HG03159 (cell line): ENCODE data around the gene HSPA1L.
"Not testable (repeated sequence)": the region's sequence is repeated elsewhere in the genome, so short reads cannot be mapped to it uniquely, and the experiment has no call there.

Source experiments
- ATAC-seq: cut with Tn5 transposase; IDR thresholded peaks from one replicate; pipeline ENCODE4 v1.9.1; 2021; ENCODE audit warnings: mild to moderate bottlenecking, moderate library complexity; ENCODE audit not compliant: unreplicated experiment

The HSPA1L gene

GRCh38 chr6:31815025-31815838, at the start of gene HSPA1L, which contains the start of gene HSPA1A:
HSPA1L (minus strand) TSS chr6:31815283; CDS start chr6:31811972, 3,311 bp downstream.
HSPA1A (plus strand) TSS chr6:31815543; CDS start chr6:31815757, 214 bp downstream.
- ATAC-seq, result no peak

DNA sequence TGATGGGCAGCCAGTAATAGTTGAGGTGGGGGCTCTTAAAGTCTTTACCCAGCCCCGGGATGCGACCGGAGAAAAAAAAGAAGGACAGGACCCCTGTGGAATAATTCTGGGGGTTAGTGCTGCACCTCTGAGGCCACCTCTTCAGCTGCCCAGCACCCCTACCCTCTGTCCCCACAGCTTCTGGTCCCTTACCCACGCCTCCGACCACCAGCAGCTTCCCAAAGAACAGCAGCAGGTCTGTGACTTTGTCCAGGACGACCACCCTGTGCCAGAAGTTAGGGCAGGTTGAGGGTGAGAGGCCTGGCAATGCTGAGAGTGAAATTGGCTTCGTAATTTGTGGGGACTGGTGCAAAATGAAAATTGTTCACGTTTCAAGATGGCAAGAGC, 49.7 kb upstream of the HSPA1L start:
- no peak for ATAC-seq

- ATAC-seq, result not testable (repeated sequence)
Measured at GRCh38 chr6:31864123-31864562, 49.1 kb upstream of the HSPA1L start.

GRCh38 chr6:31862344-31863235, 47.5 kb upstream of the HSPA1L start, which contains the start of gene NEU1:
NEU1 (minus strand) TSS chr6:31862821; CDS start chr6:31862776, 45 bp downstream.
- ATAC-seq, result peak; percentile 91

DNA sequence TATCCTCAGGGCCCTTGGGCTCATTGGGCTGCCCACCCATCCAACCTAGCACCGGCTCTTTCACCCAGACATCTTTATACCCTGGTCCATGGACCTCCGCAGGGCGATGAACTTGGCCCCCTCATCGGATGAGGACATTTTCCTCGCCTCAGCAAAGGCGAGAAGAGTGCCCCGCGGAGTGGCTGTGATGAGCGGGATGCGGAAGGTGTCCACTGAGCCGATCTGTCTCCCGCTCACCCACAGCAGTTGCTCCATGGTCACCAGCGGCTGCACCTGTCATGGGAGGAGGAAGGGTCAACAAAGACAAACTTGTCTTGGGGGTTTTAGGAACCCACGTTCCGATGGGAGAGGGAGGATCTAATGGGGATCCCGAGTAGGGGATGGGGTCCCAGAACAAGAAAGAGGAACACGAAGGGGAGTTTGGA, 46.8 kb upstream of the HSPA1L start:
- ATAC-seq, result no peak

DNA sequence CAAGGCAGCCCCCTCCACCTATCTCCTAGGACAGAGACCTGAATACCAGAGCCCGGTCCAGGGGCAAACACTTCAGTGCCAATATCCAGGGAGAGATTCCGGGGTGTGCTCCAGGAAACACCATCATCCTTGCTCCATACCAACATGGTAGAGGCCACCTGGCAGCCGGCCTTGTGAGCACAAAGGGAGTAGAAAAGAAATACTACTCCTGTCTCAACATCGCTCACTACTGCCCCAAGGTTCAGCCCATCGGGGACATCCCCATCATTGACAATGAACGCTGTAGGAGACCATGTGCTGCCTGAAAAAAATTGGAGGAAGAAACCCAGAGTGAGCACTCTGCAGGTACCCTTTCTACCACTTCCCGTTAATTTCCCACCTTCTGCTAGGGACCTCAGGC, 46.1 kb upstream of the HSPA1L start:
- no peak for ATAC-seq

GRCh38 chr6:31860349-31860748, 45.3 kb upstream of the HSPA1L start:
- ATAC-seq, result no peak

- no peak for ATAC-seq
Measured at GRCh38 chr6:31859923-31860322, 44.8 kb upstream of the HSPA1L start.

DNA sequence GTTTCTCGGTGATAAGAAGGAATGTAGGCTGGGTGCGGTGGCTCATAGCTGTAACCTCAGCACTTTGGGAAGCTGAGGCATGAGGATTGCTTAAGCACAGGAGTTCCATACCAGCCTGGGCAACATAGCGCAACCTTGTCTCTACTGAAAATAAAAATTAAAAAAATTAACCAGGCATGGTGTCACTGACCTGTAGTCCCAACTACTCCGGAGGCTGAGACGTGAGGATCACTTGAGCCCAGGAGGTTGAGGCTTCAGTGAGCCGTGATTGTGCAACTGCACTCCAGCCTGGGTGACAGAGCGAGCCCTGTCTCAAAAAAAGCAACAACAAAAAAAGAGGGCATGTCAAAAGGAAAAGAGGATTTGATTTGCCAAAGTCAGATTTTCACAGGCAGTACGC, 43.6 kb upstream of the HSPA1L start:
- ATAC-seq, result no peak

DNA sequence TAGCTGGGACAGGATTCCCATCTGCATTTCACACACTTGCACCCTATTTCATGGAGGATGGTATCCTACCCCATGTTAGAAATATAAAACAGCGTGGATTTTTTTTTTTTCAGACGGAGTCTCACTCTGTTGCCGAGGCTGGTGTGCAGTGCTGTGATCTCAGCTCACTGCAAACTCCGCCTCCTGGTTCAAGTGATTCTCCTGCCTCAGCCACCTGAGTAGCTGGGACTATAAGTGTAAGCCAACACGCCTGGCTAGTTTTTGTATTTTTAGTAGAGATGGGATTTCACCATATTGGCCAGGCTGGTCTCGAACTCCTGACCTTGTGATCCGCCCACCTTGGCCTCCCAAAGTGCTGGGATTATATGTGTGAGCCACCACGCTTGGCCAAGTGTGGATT, 42.7 kb upstream of the HSPA1L start:
- ATAC-seq, result not testable (repeated sequence)

DNA sequence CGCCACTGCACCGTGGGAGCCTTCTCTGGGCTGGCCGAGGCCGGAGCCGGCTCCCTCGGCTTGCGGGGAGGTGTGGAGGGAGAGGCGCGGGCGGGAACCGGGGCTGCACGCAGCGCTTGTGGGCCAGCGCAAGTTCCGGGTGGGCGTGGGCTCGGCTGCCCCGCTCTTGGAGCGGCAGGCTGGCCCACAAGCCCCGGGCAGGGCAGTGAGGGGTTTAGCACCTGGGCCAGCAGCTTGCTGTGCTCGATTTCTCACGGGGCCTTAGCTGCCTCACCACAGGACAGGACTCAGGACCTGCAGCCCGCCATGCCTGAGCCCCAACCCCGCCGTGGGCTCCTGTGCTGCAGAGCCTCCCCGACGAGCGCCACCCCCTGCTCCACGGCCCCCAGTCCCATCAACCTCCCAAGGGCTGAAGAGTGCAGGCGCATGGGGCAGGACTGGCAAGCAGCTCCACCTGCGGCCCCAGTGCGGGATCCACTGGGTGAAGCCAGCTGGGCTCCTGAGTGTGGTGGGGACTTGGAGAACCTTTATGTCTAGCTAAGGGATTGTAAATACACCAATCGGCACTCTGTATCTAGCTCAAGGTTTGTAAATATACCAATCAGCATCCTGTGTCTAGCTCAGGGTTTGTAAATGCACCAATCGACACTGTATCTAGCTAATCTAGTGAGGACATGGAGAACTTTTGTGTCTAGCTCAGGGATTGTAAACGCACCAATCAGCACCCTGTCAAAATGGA, 37.1 kb upstream of the HSPA1L start:
- not testable (repeated sequence) for ATAC-seq

- no peak for ATAC-seq
Measured at GRCh38 chr6:31851485-31851832, 36.4 kb upstream of the HSPA1L start.

GRCh38 chr6:31850765-31851484, 35.8 kb upstream of the HSPA1L start:
- no peak for ATAC-seq

DNA sequence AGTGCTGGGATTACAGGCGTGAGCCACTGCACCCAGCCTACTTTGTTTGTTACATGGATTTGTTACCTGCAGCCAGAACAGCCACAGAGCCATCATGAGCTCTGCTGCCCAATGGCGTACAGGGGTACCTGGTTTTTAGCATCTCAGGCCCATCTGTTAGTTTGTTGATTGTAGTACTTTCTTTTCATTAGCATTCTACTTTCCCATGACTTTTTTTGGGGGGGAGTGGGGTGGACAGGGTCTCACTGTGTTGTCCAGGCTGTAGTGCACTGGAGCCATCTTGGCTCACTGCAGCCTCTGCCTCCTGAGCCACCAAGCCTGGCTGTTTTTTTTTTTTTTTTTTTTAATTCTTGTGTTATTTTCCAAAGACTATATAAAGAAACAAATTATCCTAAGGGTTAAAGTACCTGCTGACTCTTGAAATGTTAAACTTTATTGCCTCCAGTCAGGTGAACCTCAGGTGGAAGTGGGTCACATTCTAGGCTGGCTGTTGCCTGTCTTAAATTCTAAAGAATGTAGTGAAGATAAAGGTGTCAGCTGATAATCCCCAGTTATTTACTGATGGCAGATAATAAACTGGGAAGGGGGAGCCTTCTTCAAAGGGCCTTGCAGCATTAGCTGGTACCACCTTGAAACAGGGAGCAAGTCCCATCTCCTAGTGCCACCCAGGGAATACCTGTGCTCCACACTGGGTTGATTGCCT, 32.3 kb upstream of the HSPA1L start:
- ATAC-seq, result no peak

DNA sequence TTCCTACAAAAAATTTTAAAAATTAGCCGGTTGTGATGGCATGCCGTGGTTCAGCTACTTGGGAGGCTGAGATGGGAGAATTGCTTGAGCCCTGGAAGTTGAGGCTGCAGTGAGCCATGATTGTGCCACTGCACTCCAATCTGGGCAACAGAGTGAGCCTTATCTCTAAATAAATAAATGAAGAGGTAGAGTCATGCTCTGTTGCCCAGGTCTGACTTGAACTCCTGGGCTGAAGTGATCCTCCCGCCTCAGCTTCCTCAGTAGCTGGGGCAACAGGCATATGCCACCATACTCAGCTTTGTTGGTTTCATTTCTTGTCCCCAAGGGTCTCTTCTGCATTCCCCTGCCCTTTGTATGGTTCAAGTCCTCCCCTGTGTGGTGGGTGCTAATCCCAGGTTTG, 29.4 kb upstream of the HSPA1L start:
- no peak for ATAC-seq

GRCh38 chr6:31842053-31842452, 27.0 kb upstream of the HSPA1L start:
- no peak for ATAC-seq

GRCh38 chr6:31839779-31840126, 24.7 kb upstream of the HSPA1L start:
- not testable (repeated sequence) for ATAC-seq

DNA sequence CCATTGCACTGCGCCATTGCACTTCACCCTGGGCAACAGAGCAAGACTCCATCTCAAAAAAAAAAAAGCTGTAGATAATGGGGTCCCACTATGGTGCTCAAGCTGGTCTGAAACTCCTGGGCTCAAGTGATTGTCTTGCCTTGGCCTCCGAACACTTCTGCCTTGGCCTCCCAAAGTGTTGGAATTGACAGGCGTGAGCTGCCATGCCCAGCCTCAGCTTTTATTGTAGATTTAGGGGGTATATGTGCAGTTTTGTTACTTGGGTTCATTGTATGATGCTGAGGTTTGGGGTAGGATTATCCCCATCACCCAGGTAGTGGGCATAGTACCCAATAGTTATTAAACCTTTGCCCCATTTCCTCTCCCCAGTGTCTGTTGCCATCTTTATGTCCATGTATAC, 23.9 kb upstream of the HSPA1L start:
- ATAC-seq, result no peak

DNA sequence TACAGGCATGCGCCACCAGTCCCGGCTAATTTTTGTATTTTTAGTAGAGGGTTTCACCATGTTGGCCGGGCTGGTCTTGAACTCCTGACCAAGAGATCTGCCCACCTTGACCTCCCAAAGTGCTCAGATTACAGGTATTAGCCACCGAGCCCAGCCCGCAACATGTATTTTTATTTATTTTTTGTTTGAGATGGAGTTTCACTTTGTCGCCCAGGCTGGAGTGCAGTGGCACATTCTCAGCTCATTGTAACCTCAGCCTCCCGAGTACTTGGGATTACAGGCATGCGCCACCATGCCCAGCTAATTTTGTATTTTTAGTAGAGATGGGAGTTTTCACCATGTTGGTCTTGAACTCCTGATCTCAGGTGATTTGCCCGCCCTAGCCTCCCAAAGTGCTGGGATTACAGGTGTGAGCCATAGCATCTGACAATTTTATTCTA, 23.1 kb upstream of the HSPA1L start:
- not testable (repeated sequence) for ATAC-seq
